Neural cell (in vitro differentiated cells): ENCODE measurements around the gene TOR4A.

ENCODE experiments used
- EZH2 ChIP-seq: fragments of 200-600, 300-800 bp; shearing (Covaris generic), sonication (generic); IDR thresholded peaks from 2 replicates; pipeline ENCODE4 v1.6.1; 2014; ENCODE audit warnings: antibody characterized with exemption, low read length, borderline replicate concordance, mild to moderate bottlenecking; ENCODE audit not compliant: insufficient read depth, poor library complexity, severe bottlenecking
- POLR2AphosphoS5 ChIP-seq: IDR thresholded peaks from 2 replicates; pipeline ENCODE4 v1.6.1; 2012
- RAD21 ChIP-seq: fragments of 450-650 bp; conservative IDR thresholded peaks from 2 replicates; pipeline ENCODE4 v1.6.1; 2014; ENCODE audit warnings: antibody characterized with exemption, mild to moderate bottlenecking, moderate library complexity
- REST ChIP-seq: IDR thresholded peaks from 2 replicates; pipeline ENCODE4 v1.6.1; 2012; ENCODE audit warnings: borderline replicate concordance
- TAF1 ChIP-seq: IDR thresholded peaks from 2 replicates; pipeline ENCODE4 v1.6.1; 2012; ENCODE audit warnings: low read depth
- TF ChIP-seq, protein P1 (sequence below): fragments of 450-650 bp; IDR thresholded peaks from 2 replicates; pipeline ENCODE4 v1.5.1; 2014; ENCODE audit warnings: antibody characterized with exemption, mild to moderate bottlenecking, moderate library complexity; ENCODE audit not compliant: poor library complexity, severe bottlenecking

GRCh38 chr9:137264067-137264466 lies 13.5 kb upstream of the TOR4A start:
- TF ChIP-seq EZH2 (no peak), POLR2AphosphoS5 (no peak), TAF1 (no peak), REST (no peak), RAD21 (no peak)
- TF ChIP-seq, protein P1, sequence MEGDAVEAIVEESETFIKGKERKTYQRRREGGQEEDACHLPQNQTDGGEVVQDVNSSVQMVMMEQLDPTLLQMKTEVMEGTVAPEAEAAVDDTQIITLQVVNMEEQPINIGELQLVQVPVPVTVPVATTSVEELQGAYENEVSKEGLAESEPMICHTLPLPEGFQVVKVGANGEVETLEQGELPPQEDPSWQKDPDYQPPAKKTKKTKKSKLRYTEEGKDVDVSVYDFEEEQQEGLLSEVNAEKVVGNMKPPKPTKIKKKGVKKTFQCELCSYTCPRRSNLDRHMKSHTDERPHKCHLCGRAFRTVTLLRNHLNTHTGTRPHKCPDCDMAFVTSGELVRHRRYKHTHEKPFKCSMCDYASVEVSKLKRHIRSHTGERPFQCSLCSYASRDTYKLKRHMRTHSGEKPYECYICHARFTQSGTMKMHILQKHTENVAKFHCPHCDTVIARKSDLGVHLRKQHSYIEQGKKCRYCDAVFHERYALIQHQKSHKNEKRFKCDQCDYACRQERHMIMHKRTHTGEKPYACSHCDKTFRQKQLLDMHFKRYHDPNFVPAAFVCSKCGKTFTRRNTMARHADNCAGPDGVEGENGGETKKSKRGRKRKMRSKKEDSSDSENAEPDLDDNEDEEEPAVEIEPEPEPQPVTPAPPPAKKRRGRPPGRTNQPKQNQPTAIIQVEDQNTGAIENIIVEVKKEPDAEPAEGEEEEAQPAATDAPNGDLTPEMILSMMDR: no peak
